ENCODE results near the gene OXER1.

GRCh38 chr2:42800461-42800962 lies 36.6 kb upstream of the OXER1 start:
- TF ChIP-seq CTCF (IDR thresholded peaks at IDR 0.05) (no peak), REST (IDR thresholded peaks at IDR 0.05; ENCODE audit: insufficient read depth in 1 of 2, low read depth in 2 of 2, low read length in 1 of 2) (no peak), POLR2AphosphoS5 (IDR thresholded peaks at IDR 0.05; ENCODE audit: low read depth, low read length) (no peak), TCF7L2 (IDR thresholded peaks at IDR 0.05; ENCODE audit: low read depth, low read length) (no peak)

Measured in Panc1 (cell line).